Effector memory CD8-positive, alpha-beta T cell (primary cell): Measurements from ENCODE around the gene AJAP1.
"Not testable (repeated sequence)": the region's sequence is repeated elsewhere in the genome, so short reads cannot be mapped to it uniquely, and the experiment has no call there.

ENCODE experiments used
- ATAC-seq: fragments of 150-1000 bp; cut with Tn5 transposase; replicated peaks from 2 replicates; pipeline ENCODE4 v1.10.0; 2021; ENCODE audit warnings: mild to moderate bottlenecking, moderate library complexity
- DNase-seq, 3 experiments: peaks; one replicate each; pipeline ENCODE4 v3.0.0; 2021
- H3K27ac Mint-ChIP-seq, 2 donors: one replicate each; pipeline ENCODE4 v1.8.0; 2022; ENCODE audit warnings: mild to moderate bottlenecking in 2 of 2, mixed read lengths in 2 of 2, moderate library complexity in 2 of 2
- H3K27me3 Mint-ChIP-seq, 2 donors: one replicate each; pipeline ENCODE4 v1.8.0; 2022; ENCODE audit warnings: mixed read lengths in 2 of 2
- H3K36me3 Mint-ChIP-seq: one replicate; pipeline ENCODE4 v1.8.0; 2022; ENCODE audit warnings: mild to moderate bottlenecking, moderate library complexity, mixed read lengths; ENCODE audit not compliant: insufficient read depth
- H3K4me1 Mint-ChIP-seq, 2 donors: one replicate each; pipeline ENCODE4 v1.8.0; 2022; ENCODE audit warnings: low read depth in 2 of 2, mixed read lengths in 2 of 2
- H3K4me3 Mint-ChIP-seq, 2 donors: one replicate each; pipeline ENCODE4 v1.8.0; 2022; ENCODE audit warnings: mild to moderate bottlenecking in 2 of 2, mixed read lengths in 2 of 2, moderate library complexity in 2 of 2
- H3K9me3 Mint-ChIP-seq, 2 donors: one replicate each; pipeline ENCODE4 v1.8.0; 2022; ENCODE audit warnings: mixed read lengths in 2 of 2
- total RNA-seq, 9 experiments: gene quantifications; one replicate each; lab custom pipeline; 2026; lab: John Stamatoyannopoulos, UW

AJAP1 gene
- total RNA-seq, result 0 to 0.13 (median 0) reads per million in 9 experiments

- H3K36me3 Mint-ChIP-seq, result no peaks in the 10 kb centered on the region
- no peak within 1 kb of the TSS for H3K4me3 Mint-ChIP-seq
- H3K4me1 Mint-ChIP-seq, result peaks cover 0 to 2% of the 10 kb centered on the region in 2 donors
- H3K27ac Mint-ChIP-seq, result no peak within 1 kb of the TSS
- no peak for ATAC-seq
- H3K27me3 Mint-ChIP-seq, result peaks cover 31 to 34% of the 10 kb centered on the region in 2 donors
- H3K9me3 Mint-ChIP-seq, result no peaks in the 10 kb centered on the region
- DNase-seq, result no peak
Measured at GRCh38 chr1:4653796-4654725, at the start of gene AJAP1. AJAP1 (plus strand) TSS chr1:4654609; CDS start chr1:4655426, 817 bp downstream.

GRCh38 chr1:4605158-4605557 is 49.3 kb upstream of the AJAP1 start:
- H3K9me3 Mint-ChIP-seq, result no peaks in the 10 kb centered on the region
- H3K27ac Mint-ChIP-seq, result no peak overlapping the region
- peaks cover 52 to 71% of the 10 kb centered on the region in 2 donors for H3K27me3 Mint-ChIP-seq

GRCh38 chr1:4611563-4612341 is 42.7 kb upstream of the AJAP1 start:
- no peak for ATAC-seq
- H3K36me3 Mint-ChIP-seq, result no peaks in the 10 kb centered on the region
- H3K4me1 Mint-ChIP-seq, result no peaks in the 10 kb centered on the region
- no peak overlapping the region for H3K27ac Mint-ChIP-seq
- H3K4me3 Mint-ChIP-seq, result no peak overlapping the region
- peaks cover 38 to 65% of the 10 kb centered on the region in 2 donors for H3K27me3 Mint-ChIP-seq
- peaks cover 2 to 12% of the 10 kb centered on the region in 2 donors for H3K9me3 Mint-ChIP-seq
- DNase-seq, result no peak

More at GRCh38 chr1:4605158-4605557, 49.3 kb upstream of the AJAP1 start:
- Mint-ChIP-seq H3K4me3 (no peak overlapping the region), H3K4me1 (no peaks in the 10 kb centered on the region), H3K36me3 (no peaks in the 10 kb centered on the region)
- DNase-seq, result no peak
- no peak for ATAC-seq

GRCh38 chr1:4612991-4613390 is 41.4 kb upstream of the AJAP1 start:
- H3K27me3 Mint-ChIP-seq, result peaks cover 27 to 54% of the 10 kb centered on the region in 2 donors
- H3K9me3 Mint-ChIP-seq, result peaks cover 2 to 12% of the 10 kb centered on the region in 2 donors
- ATAC-seq, result no peak
- no peaks in the 10 kb centered on the region for H3K36me3 Mint-ChIP-seq
- no peak overlapping the region for H3K4me3 Mint-ChIP-seq
- H3K27ac Mint-ChIP-seq, result no peak overlapping the region
- no peaks in the 10 kb centered on the region for H3K4me1 Mint-ChIP-seq
- no peak for DNase-seq

- H3K27ac Mint-ChIP-seq, result no peak overlapping the region
- peaks cover 20 to 46% of the 10 kb centered on the region in 2 donors for H3K27me3 Mint-ChIP-seq
- DNase-seq (no peak), ATAC-seq (no peak)
- H3K9me3 Mint-ChIP-seq, result peaks cover 2 to 12% of the 10 kb centered on the region in 2 donors
- H3K4me3 Mint-ChIP-seq, result no peak overlapping the region
- no peaks in the 10 kb centered on the region for H3K4me1 Mint-ChIP-seq
- H3K36me3 Mint-ChIP-seq, result no peaks in the 10 kb centered on the region
Measured at GRCh38 chr1:4613606-4614370, 40.6 kb upstream of the AJAP1 start.

- Mint-ChIP-seq H3K36me3 (no peaks in the 10 kb centered on the region), H3K27me3 (peaks cover 20 to 44% of the 10 kb centered on the region in 2 donors), H3K27ac (no peak overlapping the region), H3K4me1 (no peaks in the 10 kb centered on the region), H3K9me3 (peaks cover 2 to 12% of the 10 kb centered on the region in 2 donors), H3K4me3 (no peak overlapping the region)
- DNase-seq (no peak), ATAC-seq (no peak)
Measured at GRCh38 chr1:4614371-4615137, 39.9 kb upstream of the AJAP1 start.

GRCh38 chr1:4615138-4615470 is 39.3 kb upstream of the AJAP1 start:
- H3K4me1 Mint-ChIP-seq, result no peaks in the 10 kb centered on the region
- peaks cover 20 to 44% of the 10 kb centered on the region in 2 donors for H3K27me3 Mint-ChIP-seq
- H3K4me3 Mint-ChIP-seq, result no peak overlapping the region
- DNase-seq, result no peak
- no peak overlapping the region for H3K27ac Mint-ChIP-seq
- no peaks in the 10 kb centered on the region for H3K36me3 Mint-ChIP-seq
- no peak for ATAC-seq
- H3K9me3 Mint-ChIP-seq, result peaks cover 2 to 12% of the 10 kb centered on the region in 2 donors

GRCh38 chr1:4615501-4615900 is 38.9 kb upstream of the AJAP1 start:
- no peaks in the 10 kb centered on the region for H3K36me3 Mint-ChIP-seq
- ATAC-seq (no peak), DNase-seq (no peak)
- peaks cover 1 to 9% of the 10 kb centered on the region in 2 donors for H3K9me3 Mint-ChIP-seq
- no peaks in the 10 kb centered on the region for H3K4me1 Mint-ChIP-seq
- peaks cover 20 to 44% of the 10 kb centered on the region in 2 donors for H3K27me3 Mint-ChIP-seq
- H3K27ac Mint-ChIP-seq, result no peak overlapping the region
- H3K4me3 Mint-ChIP-seq, result no peak overlapping the region

- Mint-ChIP-seq H3K4me3 (no peak overlapping the region), H3K9me3 (no peaks in the 10 kb centered on the region), H3K4me1 (no peaks in the 10 kb centered on the region), H3K36me3 (no peaks in the 10 kb centered on the region), H3K27me3 (peaks cover 20 to 34% of the 10 kb centered on the region in 2 donors), H3K27ac (no peak overlapping the region)
- ATAC-seq (no peak), DNase-seq (no peak)
Measured at GRCh38 chr1:4616831-4617465, 37.5 kb upstream of the AJAP1 start.

- DNase-seq (no peak), ATAC-seq (no peak)
- Mint-ChIP-seq H3K4me1 (no peaks in the 10 kb centered on the region), H3K36me3 (no peaks in the 10 kb centered on the region), H3K27ac (no peak overlapping the region), H3K27me3 (peaks cover 16 to 29% of the 10 kb centered on the region in 2 donors), H3K9me3 (no peaks in the 10 kb centered on the region), H3K4me3 (no peak overlapping the region)
Measured at GRCh38 chr1:4617506-4617905, 36.9 kb upstream of the AJAP1 start.

- not testable (repeated sequence) for H3K27ac Mint-ChIP-seq, H3K9me3 Mint-ChIP-seq, H3K4me1 Mint-ChIP-seq, H3K4me3 Mint-ChIP-seq, H3K36me3 Mint-ChIP-seq, DNase-seq, ATAC-seq
- H3K27me3 Mint-ChIP-seq, result peaks cover 19 to 33% of the 10 kb centered on the region in 2 donors
Measured at GRCh38 chr1:4618827-4619226, 35.6 kb upstream of the AJAP1 start.

- ATAC-seq (no peak), DNase-seq (no peak)
- no peaks in the 10 kb centered on the region for H3K4me1 Mint-ChIP-seq
- no peaks in the 10 kb centered on the region for H3K9me3 Mint-ChIP-seq
- peaks cover 6 to 16% of the 10 kb centered on the region in 2 donors for H3K27me3 Mint-ChIP-seq
- no peak overlapping the region for H3K27ac Mint-ChIP-seq
- no peak overlapping the region for H3K4me3 Mint-ChIP-seq
- no peaks in the 10 kb centered on the region for H3K36me3 Mint-ChIP-seq
Measured at GRCh38 chr1:4621646-4622045, 32.8 kb upstream of the AJAP1 start.
